Left lobe of liver (tissue), 2 donors: ENCODE results near the gene PTPN1. TPM values are rescaled to one million over a fixed set of nuclear protein-coding genes. Genes with fewer than 3 reads are reported as not detected.
A peak's percentile ranks its signal among the peaks of the same experiment; 100 is the strongest.
"Not testable (repeated sequence)": the region's sequence is repeated elsewhere in the genome, so short reads cannot be mapped to it uniquely, and the experiment has no call there.

Experiments
- ATAC-seq: fragments of 200-7000 bp; cut with Tn5 transposase; one replicate; pipeline ENCODE4 v1.9.1; 2020; ENCODE audit warnings: mild to moderate bottlenecking, moderate library complexity
- DNase-seq: peaks from one replicate; pipeline ENCODE4 v3.0.0-alpha.2; 2020; ENCODE audit warnings: low spot score
- total RNA-seq: library from RNA; stranded (reverse); gene quantifications from one replicate; pipeline ENCODE4 v1.2.1, GENCODE V29; 2021
- donor health status: DM: no; HTN: no; CAD: no; lungs with moderate emphysema.
- donor health status: DM: no; HTN: yes; CAD: no.

PTPN1 gene
- total RNA-seq, 1 donor from 2014 or later: 8.9 TPM

DNA sequence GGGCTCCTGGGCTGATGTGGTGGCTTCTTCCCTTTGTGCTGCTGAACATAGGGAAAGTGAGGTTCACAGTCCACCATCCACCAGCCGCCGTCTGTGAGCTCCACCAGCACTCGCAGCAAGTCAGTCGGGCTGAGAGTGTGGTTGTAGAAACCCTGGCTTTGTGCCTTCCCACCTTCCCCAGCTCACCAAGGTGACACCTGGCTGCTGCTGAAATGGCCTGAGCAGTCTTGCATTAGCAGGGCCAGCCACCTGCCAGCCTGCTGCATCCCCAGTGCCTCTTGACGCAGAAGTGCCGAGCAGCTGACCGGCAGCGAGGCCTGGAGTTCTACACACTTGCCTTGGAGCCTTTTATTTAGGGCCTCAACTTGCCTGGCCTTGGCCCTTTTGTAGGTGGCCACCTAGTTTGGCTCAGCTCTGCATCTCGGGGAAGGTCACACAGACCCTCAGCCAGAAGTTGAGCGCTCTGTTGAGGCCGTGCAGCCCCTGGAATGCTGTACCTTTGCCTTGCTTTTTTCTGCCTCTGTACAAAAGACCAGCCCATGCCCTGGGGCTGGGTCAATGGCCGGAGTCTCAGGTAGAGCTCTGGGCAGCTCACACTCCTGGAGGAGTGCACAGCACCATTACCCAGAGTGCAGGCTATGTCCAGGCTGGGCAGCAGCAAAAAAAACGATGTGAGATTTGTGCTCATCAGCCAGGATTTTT lies 76.5 kb downstream of the PTPN1 start:
- ATAC-seq: no peak
- DNase-seq: no peak

DNA sequence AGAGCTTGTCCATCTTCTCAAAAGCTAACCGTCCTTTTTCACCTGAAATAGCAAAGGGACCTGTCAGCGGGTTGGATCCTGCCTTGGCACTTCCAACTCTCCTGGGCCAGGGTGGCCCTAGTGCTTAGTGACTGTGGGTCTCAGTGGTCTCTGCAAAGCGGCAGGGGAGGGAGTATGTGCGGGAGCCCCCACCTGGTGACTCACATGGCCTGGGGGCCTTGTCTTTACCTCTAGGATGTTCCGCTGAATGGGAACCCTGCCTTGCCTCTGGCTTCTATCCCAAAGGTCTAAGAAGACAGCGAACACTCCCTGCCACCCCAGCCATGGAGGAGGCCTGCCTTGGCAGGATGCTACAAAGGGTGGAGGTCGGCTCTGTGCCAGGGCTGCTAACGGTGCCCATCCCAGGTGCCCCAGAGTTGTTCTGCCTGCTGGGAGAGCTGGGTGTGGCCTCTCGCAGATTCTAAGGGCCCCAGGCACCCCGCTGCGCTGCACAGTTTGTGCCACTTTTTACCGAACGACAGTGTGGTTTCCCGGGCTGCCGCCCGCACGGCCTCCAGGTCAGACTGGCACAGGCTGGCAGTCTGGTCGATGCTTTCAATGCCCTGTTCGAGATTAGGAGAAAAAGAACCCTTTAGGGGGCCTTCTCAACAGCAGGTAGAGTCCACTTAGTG lies 77.2 kb downstream of the PTPN1 start:
- ATAC-seq (no peak), DNase-seq (no peak)

DNA sequence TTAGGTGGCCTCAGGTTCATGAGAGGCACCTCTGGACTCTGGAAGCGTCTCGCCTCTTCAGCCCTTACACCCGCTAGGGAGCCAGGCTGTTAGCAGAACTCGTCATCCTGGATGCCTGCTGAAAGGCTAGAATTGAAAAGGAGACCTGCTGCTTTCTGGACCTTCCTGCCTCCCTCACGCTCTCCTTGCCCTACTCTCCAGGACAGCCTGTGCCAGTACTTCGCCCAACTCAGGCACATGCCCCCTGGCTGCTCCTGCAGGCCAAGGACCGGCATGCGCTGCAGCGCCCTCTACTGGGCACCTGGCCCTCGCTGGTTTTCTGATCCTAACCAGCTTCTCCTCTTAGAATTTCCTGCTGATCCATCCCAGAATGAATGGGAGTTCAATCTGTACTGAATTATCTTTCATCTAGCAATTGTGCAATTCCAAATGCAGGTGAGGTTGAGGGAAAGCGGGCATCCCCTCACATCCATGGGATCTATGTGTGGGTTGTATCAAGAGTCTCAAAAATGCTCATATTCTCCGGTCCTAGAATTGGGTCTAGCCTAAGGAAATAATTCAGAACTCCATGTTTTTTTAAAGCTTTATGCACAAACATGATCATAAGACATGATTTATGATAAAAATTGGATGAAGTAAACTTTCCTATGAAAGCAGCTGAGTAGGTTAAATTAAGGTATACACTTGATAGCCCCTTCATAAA lies 78.0 kb downstream of the PTPN1 start:
- DNase-seq (peak; percentile 81), ATAC-seq (peak; percentile 81)

DNA sequence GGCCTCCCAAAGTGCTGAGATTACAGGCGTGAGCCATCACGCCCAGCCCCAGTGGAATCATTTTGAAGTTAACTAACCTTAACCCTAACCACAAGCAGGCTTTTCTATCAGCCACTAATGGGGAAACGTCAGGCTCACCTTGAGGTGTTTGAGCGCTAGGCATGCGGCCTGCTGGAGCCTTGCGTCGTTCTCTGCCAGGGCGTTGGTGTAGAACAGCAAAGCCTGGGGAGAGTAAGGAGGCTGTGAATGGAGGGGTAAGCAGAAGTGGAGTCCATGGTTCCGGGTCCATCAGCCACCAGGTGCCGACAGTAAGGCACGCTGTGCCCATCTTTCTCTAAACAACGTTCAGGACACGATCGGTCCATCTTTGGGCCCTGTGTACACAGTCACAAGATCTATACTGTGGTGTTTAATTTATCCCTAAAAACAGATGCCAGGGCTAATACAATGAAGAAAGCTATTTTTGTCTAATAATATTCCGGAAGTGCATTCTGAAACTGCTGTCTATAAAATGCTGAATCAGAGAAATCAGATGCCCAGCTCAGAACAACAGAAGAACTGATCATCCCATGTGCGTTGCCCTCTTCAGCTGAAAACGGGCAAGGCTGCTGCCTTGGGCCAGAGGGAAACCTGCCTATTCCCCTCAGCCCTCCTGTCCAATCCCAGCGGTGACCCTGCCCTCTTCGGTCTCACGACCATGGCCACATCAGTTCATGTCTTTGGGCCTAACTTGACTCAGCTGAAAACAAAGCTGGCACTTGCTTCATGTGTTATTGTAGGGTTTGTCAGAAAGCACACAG lies 79.6 kb downstream of the PTPN1 start:
- ATAC-seq (no peak), DNase-seq (no peak)

DNA sequence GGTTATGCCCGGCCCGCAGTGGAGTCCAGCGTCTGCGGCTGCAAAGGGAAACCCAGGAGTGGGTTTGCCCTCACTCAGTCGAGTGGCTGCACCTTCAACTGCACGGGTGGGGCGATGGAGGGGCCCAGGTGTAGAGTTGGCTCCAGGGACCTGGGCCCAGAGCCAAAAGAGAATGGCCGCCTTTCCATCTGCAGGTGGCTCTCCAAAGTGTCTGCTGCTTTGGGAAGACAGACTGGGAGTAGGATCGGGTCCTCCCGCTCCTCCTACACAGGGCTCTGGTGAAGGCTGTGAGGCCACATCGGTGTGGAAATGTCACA lies 80.1 kb downstream of the PTPN1 start:
- DNase-seq (no peak), ATAC-seq (no peak)

DNA sequence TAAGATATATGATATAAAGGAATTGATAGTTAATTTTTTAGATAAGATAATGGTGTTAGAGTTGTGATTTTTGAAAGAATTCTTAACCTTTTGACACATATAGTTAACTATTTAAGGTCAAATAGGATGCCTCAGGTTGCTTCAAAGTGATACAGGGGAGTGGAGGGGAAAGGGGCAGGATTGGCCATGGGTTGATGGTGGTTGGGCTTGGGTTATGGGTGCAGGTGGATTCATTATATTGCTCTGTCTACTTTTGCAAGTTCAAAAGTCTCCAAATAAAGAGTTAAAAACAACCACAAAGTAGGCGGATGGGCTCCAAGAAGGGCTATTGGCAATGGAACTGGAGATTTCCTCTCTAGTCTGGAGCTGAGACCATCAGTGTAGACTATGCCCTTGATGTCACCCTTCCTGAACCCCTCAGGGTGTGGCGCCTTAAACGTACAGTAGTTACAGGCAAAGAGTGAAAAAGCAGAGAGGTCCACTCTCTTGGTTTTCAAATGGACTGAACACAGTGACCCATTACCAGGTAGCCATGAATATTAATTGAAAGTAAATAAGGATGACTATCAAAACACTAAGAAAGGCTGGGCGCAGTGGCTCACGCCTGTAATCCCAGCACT lies 81.2 kb downstream of the PTPN1 start:
- no peak for ATAC-seq
- DNase-seq: no peak

DNA sequence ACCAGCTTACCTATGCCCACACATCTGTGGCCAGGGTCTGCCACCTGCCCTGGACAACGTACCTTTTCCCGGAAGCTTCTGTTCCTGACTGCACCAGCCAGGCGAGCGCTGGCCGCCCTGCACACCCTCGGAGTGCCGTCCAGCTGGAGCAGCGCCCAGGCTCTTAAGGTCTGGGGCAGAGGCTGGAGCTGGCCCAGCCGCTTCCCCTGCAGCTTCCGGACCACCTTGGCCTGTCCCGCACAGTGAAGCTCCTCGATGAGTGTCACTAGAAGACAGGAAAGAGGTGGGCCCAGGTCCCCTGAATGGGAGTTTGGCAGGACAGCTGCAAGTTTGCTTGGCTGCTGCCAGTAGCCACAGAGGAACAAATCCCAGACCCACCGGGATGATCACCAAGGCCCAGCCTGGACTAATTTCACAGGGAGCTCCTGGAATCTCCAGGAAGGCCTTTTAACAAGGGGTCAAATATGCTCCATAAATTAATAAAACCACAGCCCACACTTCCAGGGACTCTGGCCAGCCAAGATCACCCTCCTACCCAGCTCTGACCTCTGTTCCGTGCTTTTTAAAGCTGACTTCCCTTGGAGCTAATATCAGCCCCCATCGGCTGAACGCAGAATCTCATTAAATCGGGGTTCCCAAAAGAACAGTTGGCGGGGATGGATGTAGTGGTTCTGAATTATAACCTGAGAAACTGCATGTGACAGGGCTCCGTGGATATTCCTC lies 82.3 kb downstream of the PTPN1 start:
- ATAC-seq: peak; percentile 79
- peak; percentile 81 for DNase-seq

DNA sequence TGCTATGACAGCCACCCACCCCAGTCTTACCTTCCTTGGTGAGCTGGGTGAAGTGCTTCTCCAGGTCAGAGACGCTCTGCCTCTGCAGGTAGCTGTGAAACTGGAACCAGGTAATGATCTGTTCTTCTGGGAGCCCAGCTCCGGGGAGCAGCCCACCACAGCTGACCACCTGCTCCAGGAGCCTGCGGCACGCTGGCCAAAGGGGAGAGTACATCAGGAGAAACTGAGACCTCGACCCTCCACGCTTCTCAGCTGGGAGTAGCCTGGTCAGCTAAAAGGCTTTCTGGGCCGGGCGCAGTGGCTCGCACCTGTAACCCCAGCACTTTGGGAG lies 82.8 kb downstream of the PTPN1 start:
- DNase-seq: no peak
- ATAC-seq: no peak

DNA sequence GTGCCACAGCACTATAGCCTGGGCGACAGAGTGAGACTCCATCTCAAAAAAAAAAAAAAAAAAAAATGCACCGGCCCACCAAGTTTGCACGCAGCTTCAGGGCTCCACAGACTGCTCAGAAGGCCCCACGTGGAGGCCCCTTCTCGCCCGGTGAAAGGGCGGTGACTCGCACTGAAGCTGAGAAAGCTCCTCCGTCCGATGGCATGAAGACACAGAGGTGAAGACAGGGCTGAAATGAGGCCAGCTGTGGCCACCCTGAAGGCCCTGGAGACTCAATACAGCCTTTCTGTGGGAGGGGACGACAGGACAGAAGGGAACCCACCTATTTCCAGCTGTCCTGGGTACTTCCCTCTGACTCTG lies 84.0 kb downstream of the PTPN1 start:
- ATAC-seq: no peak
- no peak for DNase-seq

DNA sequence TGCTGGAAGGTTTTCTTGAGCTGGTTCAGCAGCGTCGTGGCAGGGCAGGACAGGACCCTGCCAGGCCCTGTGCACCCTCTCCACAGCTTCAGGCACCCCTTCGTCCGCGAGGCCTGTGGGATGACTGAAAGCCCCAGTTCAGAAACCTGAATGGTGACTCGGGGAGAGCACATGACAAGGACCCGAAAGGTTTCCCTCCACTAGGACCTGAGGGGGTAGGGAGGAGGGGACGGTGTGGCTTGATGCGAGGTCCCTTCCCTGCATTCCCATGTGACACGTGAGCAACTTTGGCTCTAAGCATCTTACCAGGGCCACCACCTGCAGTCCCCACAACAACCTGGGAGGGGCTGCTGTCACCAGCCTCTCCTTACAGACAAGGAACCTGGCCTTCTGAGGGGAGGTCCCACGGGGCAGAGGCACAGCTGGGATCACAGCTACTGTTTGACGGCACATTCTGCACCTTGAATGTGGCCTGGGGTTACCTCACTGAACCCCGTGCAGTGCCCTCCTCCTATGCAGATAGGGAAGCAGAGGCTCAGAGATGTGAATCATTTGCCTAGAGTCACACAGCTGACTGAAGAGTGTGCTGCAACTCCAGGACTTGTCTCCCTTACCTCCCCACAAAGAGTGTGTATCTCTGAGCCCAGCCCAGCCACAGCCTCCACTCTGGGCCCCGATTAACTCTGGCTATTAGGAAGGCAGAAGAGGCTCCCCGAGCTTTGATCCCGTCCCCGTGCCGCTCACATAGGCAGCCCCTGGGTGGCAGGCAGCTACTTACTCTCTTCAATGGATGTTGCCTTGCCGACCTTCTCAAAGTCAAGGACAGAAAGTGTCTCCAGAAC lies 84.6 kb downstream of the PTPN1 start:
- ATAC-seq (no peak), DNase-seq (no peak)

DNA sequence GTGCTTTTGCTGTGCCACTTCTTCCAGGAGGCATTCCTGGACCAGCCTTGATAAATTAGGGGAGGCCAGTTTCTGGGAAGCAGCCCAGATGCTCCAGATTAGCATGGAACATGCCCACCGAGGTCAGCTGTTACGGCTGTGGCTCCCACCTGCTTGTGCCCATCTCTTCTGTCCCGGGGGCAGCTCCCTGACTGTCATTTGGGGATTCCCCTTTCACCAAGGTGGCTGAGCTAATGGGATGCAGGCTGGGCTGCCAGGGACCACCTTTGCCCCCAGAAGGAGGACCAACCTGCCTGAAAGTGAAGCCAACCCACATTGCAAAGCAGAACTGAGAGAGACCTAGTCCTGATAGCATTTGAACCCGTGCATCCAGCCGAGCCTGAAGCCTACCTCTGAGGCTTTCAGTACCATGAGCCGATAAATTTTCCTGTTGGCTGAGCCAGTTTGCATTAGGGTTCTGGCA lies 85.3 kb downstream of the PTPN1 start:
- no peak for ATAC-seq
- DNase-seq: no peak

DNA sequence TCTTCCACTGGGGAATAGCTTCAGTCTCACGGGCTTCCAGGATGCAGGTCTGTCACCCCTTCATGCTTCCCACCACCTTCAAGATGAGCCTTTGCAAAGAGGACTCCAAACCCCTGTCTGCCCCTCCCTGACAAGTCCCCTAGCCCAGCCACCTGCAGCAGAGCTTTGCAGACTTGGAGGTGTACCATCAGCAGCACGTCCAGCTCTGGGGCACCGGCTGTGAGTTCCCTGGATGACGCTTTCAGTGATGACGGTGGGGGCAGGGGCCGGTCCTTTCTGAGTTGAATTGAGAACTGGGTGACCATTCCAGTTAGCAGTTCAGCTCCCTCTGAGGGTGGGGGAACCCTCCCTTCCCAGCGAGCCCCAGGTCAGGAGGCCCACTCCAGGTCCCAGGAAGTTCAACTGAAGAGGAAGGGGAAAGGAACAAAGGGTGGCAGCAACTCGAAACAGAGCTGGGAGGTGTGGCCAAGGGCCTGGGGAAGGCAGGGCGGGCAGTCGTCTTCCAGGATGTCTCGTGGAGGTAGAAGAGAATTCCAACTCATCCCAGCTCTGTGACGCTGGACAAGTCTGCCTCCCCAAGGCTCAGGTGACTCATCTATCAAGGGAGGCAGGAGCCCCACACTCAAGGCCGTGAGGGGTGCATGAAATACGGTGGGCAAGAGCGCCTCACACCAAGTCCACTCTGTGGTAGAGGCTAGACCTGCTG lies 86.0 kb downstream of the PTPN1 start:
- DNase-seq (no peak), ATAC-seq (no peak)

DNA sequence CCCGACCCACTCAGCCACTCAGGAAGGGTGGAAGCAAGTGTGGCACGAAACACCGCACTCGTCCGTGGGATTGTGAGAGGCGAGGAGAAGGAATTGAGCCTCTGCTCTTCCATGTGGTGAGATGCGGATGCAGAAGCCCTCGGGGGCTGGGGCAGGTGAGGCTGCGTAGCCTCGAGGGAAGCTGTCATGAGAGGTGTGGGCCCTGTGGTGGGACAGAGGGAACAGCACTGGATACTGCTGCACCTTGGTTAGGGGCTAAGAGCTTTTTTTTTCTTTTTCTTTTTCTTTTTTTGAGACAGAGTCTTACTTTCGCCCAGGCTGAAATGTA lies 86.5 kb downstream of the PTPN1 start:
- no peak for ATAC-seq

DNA sequence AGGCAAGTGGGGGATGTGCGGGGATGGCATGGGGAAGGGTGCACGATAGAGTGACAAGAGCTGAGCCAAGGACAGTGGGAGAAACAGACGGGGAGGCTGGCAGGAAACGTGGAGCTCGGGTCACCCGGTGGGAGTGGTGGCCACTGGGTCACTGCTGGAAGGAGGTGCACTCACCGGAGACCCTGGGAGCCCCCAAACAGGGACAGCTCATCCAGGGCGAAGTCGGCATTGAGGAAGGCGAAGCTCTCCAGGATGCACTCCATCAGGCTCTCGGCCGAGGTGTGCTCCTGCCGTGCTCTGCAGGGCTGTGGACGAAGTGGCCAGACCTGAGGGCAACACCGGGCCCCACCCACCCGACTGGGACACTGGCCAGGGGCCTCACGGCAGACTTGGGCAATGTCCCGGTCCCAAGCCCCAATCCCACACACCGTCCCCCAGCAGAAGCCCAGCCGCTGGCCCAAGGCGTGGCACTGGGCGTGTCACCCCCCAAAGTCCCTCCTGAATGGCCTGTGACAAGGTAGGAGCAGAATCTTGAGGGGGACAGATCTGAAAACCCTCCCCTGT lies 87.3 kb downstream of the PTPN1 start:
- ATAC-seq (no peak), DNase-seq (no peak)

More for the DNA sequence above, 86.5 kb downstream of the PTPN1 start:
- no peak for DNase-seq

DNA sequence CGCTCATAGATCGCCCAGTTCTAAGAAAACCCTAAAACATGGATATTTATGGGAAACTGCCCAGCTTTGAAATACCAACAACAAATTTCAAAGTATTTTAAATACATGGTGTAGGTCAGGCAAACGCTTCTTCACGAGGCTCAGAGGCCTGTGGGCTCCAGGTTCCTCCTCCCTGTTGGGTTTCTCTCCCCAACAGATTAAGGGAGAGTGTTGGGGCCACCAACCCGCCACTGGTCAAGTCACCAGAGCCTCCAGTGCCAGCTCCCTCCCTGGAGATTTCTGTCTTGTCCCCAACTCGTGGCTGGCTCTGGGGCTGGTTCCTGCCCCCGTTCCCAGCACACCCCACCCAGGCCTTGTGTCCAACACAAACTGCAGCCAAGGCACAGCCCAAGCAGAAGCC lies 87.9 kb downstream of the PTPN1 start:
- ATAC-seq (no peak), DNase-seq (no peak)

DNA sequence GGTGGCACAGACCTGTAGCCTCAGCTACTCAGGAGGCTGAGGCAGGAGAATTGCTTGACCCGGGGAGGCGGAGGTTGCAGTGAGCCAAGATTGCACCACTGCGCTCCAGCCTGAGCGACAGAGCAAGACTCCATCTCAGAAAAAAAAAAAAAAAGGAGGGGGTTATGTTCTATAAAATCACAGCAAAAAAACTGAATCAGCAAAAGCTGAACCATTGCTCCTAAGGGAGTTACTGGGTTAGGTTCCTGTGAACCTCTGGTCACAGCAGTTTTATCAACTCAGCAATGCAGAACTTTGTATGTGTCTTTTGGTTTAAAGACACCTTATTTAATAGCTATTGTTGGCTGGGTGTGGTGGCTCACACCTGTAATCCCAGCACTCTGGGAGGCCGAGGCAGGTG lies 88.6 kb downstream of the PTPN1 start:
- DNase-seq, ATAC-seq: not testable (repeated sequence)

DNA sequence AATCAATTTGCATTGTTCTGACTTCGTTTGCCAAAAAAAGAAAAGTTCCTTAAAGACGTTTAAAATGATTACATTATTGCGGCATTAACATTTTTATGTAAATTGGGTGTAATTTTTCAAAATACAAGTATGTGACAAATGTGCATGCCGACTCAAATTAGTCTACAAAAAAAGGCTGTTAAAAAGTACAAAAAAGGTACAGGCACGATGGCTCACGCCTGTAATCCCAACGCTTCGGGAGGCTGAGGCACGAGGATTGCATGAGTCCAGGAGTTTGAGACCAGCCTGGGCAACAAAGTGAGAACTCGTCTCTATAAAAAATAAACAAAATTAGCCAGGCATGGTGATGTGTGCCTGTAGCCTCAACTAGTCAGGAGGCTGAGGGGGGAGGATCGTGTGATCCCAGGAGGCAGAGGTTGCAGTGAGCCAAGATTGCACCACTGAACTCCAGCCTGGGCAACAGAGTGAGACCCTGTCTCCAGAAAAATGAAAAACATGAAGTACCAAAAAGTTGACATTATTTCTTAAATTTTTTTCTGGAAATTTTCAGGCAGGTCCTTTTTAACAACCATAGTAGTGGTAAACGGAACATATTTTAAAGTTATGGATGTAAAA lies 90.2 kb downstream of the PTPN1 start:
- DNase-seq (no peak), ATAC-seq (no peak)
